ENCODE measurements around the gene IPO9.
"Not testable (repeated sequence)": the region's sequence is repeated elsewhere in the genome, so short reads cannot be mapped to it uniquely, and the experiment has no call there.

IPO9 gene

DNA sequence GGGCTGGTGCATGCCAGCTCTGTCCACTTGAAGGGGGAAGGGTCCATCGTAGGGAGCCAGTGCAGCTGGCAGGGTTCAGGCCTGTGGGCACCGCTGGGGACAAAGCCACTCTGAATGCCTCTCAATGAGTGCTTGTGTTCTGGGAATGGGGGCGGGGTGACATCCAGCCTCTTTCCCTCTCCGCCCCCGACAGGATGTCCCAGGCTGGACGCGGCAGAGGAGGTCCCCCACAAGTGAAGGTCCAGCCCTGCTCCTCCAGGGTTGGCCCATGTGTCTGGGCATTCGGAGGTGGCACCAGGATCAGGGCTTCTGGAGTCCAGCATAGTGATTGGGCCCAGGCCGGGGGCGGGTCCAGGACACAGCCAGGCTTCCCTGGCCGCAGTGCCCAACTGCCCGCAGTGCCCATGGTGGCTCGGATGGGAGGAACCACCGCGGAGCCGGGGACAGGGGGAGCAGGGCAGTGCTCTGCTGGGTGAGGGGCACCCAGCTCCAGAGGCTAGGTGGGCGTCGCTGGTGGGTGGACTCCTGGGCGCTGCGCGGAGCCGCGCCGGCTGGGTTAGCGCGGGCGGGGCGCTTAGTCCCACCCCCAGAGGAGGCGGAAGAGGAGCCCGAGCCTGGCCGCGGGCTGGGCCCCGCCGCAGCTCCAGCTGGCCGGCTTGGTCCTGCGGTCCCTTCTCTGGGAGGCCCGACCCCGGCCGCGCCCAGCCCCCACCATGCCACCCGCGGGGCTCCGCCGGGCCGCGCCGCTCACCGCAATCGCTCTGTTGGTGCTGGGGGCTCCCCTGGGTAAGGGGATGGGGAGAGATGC lies 59.5 kb downstream of the IPO9 start, which contains the start of gene SHISA4:
Gene SHISA4, plus strand, starts transcription at position 617 of the 808 bp plus-strand sequence. Its CDS starts 97 bp downstream, at position 714.
- DNase-seq, result peak; percentile 48 to 99 (median 94)

- DNase-seq, result peak in 12 of 56 donors; percentile 37 to 70 (median 50)
Measured at GRCh38 chr1:201889090-201889968, 60.4 kb downstream of the IPO9 start.

DNA sequence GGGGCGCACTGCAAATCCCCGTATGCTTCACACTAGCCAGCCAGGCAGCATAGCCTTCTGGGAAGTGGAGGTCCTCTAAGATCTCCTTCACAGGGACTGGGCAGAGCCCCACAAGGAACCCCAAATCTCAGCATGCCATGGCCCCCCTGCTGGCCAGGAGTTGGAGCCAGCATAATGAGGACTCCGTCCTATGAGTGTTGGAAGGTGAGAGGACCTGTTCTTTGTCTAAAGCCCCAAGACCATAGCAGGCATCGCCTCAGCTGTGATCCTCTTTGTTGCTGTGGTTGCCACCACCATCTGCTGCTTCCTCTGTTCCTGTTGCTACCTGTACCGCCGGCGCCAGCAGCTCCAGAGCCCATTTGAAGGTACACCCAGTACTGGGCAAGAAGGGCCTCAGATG lies 61.3 kb downstream of the IPO9 start:
- DNase-seq, result no peak

- no peak for DNase-seq
Measured at GRCh38 chr1:201890806-201891450, 62.0 kb downstream of the IPO9 start.

GRCh38 chr1:201891451-201892045 lies 62.6 kb downstream of the IPO9 start:
- no peak for DNase-seq

DNA sequence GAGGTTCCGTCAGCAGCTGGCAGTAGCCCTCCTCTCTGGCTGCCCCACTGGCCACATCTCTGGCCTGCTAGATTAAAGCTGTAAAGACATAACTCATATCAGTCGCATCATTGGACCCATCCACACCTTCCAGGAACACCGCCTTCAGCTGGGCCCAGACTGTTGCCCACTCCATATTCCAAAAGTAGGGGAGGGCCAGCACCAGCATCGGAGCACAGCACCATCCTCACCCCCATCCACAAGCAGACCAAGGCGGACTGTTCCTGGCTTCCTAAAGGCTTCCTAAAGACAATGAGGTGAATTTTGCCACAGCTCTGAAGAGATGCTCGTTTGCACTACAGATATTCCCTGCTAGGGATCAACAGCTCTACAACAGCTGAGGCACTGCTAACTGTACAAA lies 63.3 kb downstream of the IPO9 start:
- DNase-seq, result no peak

DNA sequence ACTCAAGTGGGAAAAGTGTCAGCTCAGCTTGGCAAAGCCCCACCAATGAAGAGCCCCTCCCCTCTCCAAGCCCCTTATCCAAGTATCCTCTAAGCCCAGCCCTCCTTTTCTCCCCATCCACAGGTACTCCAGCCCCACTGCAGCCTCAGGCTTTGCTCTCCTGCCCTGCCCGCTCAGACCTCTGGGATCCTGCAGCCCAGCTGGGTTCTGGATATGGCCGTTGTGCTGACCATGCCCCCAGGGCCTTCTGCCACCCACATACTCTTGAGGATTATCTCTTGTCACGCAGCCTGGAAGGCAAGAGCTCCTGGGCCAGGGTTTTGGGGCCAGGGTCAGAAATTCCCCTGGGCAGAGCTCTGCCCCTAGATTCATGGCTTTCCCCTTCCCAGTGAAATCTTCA lies 64.5 kb downstream of the IPO9 start:
- DNase-seq, result no peak

DNA sequence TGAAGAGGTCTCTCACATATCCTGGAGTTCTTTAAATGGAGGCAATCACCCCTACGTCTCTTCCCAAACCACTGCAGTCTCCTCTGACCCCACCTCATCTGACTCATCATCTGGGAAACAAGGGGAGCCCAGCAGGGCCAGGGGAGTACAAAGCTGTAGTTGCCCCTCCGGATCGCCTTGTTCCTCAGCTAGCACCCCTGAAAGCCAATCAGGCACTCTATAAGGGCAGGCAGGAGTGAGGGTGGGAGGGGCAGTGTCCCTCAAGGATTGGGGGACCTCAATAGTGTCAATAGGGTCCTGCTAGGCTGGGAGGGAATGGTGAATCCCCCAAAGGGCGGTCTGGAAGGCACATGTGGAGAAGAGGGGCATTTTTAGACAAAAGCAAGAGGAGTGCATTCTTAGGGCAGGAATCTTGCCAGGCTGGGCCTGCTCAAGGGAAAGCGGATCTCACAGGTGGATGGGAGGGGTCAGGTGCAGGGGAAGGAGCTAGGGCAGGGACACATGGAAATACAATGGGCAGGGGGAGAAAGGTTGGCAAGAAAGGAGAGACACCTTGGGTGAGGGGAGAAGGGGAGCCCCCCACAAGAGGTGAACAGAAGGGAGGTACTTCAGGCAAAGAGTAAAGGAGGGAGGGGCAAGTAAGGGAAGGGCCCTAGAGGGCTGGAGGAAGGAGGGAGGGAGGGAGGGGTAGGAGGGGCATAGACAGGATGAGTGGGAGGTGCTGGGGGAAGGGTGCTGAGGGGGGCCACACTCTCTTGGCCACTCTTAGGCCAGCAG lies 65.6 kb downstream of the IPO9 start:
- no peak for DNase-seq

GRCh38 chr1:201895120-201895665 lies 66.2 kb downstream of the IPO9 start:
- DNase-seq, result no peak

DNA sequence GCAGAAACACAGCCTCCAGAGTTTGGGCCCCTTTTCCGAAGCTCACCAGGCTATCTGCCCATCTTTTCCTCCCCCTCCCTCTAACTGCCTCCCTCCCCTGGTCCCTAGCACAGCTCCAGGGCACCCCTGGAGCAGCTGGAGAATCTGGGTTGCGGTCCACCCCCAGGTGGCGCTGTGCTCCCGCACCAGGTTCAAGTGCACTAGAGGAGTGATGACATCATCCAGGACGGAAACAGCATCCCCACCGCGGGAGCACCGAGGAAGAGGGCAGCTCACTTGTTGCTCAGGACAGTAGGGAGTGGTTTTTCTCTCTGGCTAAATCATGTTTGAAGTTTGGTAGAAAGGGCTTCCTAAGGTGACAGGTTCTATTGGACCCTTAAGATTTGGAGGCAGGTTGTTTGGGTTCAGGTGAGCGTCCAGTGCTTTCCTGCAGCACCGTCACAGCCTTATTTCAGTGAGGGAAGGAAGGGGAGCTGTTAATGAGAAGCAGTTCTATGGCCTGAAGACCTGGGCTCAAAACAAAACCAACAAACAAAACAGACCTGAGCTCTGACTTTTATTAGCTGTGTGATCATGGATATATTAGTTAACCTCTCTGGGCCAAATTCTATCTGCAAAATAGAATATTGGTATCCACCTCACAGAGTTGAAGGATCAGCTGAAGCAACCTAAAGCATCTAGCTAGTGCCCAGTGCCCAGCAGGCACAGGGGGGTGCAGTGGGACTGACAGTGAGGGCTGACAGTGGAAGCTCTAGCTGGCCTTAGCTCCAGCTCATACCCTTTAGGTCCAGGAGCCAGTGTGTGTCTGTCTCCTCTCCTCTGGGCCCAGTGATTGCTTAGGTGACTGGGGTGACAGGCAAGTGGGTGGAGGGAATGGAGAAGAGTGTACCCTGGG lies 67.2 kb downstream of the IPO9 start:
- peak in 52 of 56 donors; percentile 19 to 89 (median 69) for DNase-seq

GRCh38 chr1:201896951-201897391 lies 68.0 kb downstream of the IPO9 start:
- DNase-seq, result no peak

GRCh38 chr1:201898240-201898894 lies 69.4 kb downstream of the IPO9 start:
- DNase-seq, result no peak

DNA sequence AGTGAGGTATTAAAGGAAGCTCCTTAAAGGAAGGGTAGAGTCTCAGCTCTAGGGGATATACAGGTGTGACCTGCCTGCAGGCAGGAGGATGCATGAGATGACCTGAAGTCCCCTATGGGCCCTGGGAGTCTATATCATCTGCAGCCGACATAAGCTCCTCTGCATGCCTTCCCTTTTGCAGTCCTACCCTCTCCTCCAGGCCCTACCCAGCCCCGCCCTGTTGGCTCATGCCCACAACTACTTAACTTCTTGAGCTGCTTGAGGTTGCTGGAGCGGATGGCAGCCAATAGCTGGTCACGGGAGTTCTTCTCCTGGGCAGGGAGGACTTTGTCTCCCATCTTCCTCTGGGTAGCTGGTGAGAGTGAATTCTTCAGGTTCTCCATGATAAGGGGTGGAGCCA lies 70.0 kb downstream of the IPO9 start:
- no peak for DNase-seq

DNA sequence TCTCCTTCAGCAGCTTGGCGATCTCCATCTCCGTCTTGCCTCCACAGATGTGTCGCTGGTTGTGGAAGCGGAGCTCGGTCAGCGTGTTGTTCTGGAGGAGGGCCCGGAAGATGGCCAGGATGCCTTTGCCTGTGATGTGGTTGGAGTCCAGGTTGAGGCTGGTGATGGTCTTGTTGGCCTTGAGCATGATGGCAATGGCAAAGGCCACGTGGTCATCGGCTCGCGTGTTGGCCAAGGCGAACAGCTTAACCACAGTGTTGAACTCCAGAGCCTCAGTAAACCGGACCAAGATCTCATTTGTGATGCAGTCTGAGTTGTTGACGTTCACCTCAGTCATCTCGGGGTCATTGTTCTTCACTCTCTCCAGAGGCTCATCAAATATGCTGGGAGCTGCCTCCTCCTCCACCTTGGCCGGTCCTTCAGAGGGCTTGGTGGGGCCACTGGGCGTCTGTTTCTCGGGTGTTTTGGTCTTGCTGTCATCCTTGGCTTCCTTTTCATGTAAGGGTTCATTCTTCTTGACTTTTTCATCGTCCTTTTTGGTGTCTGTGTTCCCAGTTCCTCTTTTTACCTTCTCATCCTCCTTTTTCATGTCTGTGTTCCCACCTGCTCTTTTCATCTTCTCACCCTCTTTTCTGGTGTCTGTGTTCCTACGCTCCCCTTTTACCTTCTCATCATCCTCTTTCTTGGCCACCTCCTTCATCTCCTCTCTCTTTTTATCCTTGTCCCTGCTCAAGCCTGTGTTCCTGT lies 70.9 kb downstream of the IPO9 start:
- DNase-seq, result no peak

DNA sequence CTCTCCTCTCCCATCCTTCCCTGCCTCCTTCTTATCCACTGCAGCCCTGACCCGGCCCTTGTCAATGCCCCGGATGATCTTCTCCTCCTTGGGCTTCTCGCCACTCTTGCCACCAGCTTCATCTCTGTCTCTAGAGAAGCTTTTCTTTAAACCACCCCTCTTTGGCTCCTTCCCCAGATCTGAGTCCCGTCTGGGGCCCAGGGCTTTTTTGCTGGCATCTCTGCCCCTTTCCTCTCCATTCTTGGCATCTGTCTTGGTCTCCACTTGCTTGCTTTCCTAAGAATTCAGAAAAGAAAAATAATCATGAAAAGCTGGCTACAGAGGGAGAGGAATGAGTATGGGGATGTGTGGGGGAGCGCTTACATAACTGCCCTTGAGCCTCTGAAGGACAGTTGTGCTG lies 71.5 kb downstream of the IPO9 start:
- peak in 1 of 56 donors; percentile 18 for DNase-seq

DNA sequence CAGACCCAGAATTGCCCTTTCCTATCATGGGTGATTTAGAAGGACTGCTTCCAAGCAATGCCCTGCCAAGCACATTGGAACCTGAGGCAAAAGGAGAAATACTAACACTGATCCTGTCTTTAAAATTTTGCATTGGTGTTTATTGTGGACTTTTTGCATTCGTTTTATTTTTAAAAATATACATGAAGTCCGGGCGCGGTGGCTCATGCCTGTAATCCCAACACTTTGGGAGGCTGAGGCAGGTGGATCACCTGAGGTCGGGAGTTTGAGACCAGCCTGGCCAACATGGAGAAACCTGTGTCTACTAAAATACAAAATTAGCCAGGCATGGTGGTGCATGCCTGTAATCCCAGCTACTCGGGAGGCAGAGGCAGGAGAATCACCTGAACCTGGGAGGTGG lies 72.1 kb downstream of the IPO9 start:
- DNase-seq, result not testable (repeated sequence)

DNA sequence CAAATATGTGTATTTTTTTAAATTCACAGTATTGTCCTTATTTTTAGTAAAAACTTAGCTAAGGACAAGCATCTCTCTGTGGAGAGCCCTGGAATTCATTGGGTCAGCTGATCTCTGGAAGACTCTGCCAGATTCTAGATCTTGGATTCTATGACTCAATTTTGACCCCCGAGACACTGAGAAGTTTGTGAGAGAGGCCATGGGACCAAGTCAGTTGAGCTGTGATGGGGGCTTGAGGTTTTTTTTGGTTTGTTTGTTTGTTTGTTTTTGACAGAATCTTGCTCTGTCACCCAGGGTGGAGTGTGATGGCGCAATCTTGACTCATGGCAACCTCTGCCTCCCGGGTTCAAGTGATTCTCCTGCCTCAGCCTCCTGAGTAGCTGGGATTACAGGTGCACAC lies 73.2 kb downstream of the IPO9 start:
- no peak for DNase-seq

DNA sequence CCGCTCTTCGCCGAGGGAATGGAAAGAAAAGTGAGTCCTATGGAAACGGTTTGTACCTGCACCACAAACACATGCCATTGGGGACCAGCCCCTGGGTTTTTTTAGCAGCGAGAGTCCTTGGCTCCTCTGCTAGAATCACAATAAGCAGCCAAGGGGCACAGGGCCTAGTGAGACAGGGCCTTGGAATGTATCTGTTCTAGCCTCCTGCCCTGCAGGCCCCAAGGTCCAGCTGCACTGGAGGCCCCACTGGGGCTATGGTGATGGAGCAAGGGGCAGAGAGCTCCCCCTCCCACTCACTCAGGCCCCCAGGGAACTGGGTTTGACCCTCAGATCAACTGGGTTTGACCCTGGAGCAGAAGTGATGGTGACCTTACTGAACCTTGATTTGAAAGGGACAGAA lies 74.2 kb downstream of the IPO9 start:
- DNase-seq, result no peak
